HCT116 (cell line): ENCODE data around the gene SHISAL1. TPM values are rescaled to one million over a fixed set of nuclear protein-coding genes. Genes with fewer than 3 reads are reported as not detected.

ENCODE experiments used
- ATAC-seq: fragments of 200-7000 bp; cut with Tn5 transposase; 2 replicates; pipeline ENCODE4 v1.9.1; 2020; ENCODE audit warnings: mild to moderate bottlenecking, moderate library complexity
- BruUV-seq: library from RNA; stranded (reverse); fragments of 400-500 nt; replicated peaks from 2 replicates; lab custom pipeline; 2021; lab: Mats Ljungman, UMichigan
- CTCF ChIA-PET: fragments of 300-600 bp; sonication (Branson Sonifier 250); formaldehyde crosslinking; loops from one replicate; lab custom pipeline; 2021; ENCODE audit warnings: antibody characterized with exemption; lab: Charles Lee
- POLR2A ChIA-PET: fragments of 300-600, 350-600 bp; sonication (Branson Sonifier 250); formaldehyde crosslinking; loops from one replicate; lab custom pipeline; 2021; ENCODE audit warnings: antibody characterized with exemption; lab: Charles Lee
- RAD21 ChIA-PET, 2 experiments: fragments of 300-600 bp; sonication (Branson Sonifier 250); formaldehyde crosslinking; loops; one replicate each; lab custom pipeline; 2023; ENCODE audit warnings: low total read pairs in 2 of 2; ENCODE audit not compliant: uncharacterized antibody in 2 of 2, unreplicated experiment in 2 of 2, low non-redundant PET in 1 of 2; lab: Charles Lee
- DNase-seq: peaks from one replicate; pipeline ENCODE4 v3.0.0-alpha.2; 2010; ENCODE audit warnings: low read depth, low spot score
- H2AFZ ChIP-seq: fragments of 200-600 bp; shearing (Covaris generic), sonication (generic); 2 replicates; pipeline ENCODE4 v1.6.1; 2017; ENCODE audit warnings: low read depth, mixed run types, mixed read lengths, antibody characterized with exemption, low read length; ENCODE audit not compliant: poor library complexity, severe bottlenecking
- H3K27ac ChIP-seq: 2 replicates; pipeline ENCODE4 v1.5.1; 2012; ENCODE audit warnings: low read depth, low read length
- H3K27me3 ChIP-seq: fragments of 200-600 bp; sonication (generic); 2 replicates; pipeline ENCODE4 v1.6.1; 2016; ENCODE audit warnings: mixed run types, low read length, mixed read lengths; ENCODE audit not compliant: insufficient read depth
- H3K36me3 ChIP-seq, 2 experiments: fragments of 200-500 bp in 1 of 2; fragments of 200-600 bp in 1 of 2; sonication (Bioruptor generic) in 1 of 2; sonication (generic) in 1 of 2; 2 replicates each; pipeline versions ENCODE4 v1.5.1 to v1.6.1; 2014 to 2016; ENCODE audit warnings: low read length in 2 of 2, inconsistent platforms in 1 of 2, mixed read lengths in 1 of 2, mixed run types in 1 of 2; ENCODE audit not compliant: insufficient read depth in 2 of 2, control insufficient read depth in 1 of 2
- H3K4me1 ChIP-seq, 2 experiments: fragments of 200-600 bp in 1 of 2; sonication (generic) in 1 of 2; 2 replicates each; pipeline versions ENCODE4 v1.5.1 to v1.6.1; 2012 to 2017; ENCODE audit warnings: low read length in 2 of 2, inconsistent platforms in 1 of 2, mild to moderate bottlenecking in 1 of 2, mixed read lengths in 1 of 2, mixed run types in 1 of 2, moderate library complexity in 1 of 2; ENCODE audit not compliant: insufficient read depth in 2 of 2, control insufficient read depth in 1 of 2
- H3K4me2 ChIP-seq: fragments of 200-600 bp; sonication (generic); 2 replicates; pipeline ENCODE4 v1.6.1; 2017; ENCODE audit warnings: mixed run types, low read length, mixed read lengths
- H3K4me3 ChIP-seq, 2 experiments: fragments of 200-600 bp in 1 of 2; sonication (generic) in 1 of 2; replicated peaks in 1 of 2; 2 replicates each; pipeline ENCODE4 v1.5.1; 2011 to 2016; ENCODE audit warnings: low read length in 2 of 2, control low read depth in 1 of 2, low read depth in 1 of 2, mild to moderate bottlenecking in 1 of 2, mixed read lengths in 1 of 2, mixed run types in 1 of 2
- H3K79me2 ChIP-seq: fragments of 200-600 bp; sonication (generic); 2 replicates; pipeline ENCODE4 v1.6.1; 2017; ENCODE audit warnings: mild to moderate bottlenecking, mixed run types, low read length, moderate library complexity, mixed read lengths; ENCODE audit not compliant: insufficient read depth
- H3K9ac ChIP-seq: fragments of 200-600 bp; sonication (generic); 2 replicates; pipeline ENCODE4 v1.6.1; 2016; ENCODE audit warnings: low read length, mixed read lengths
- H3K9me2 ChIP-seq: fragments of 200-600 bp; sonication (generic), shearing (Covaris generic); 2 replicates; pipeline ENCODE4 v1.6.1; 2017; ENCODE audit warnings: mixed run types, mild to moderate bottlenecking, moderate library complexity; ENCODE audit not compliant: insufficient read depth
- H3K9me3 ChIP-seq, 2 experiments: fragments of 200-500 bp in 1 of 2; fragments of 200-600 bp in 1 of 2; sonication (Bioruptor generic) in 1 of 2; sonication (generic) in 1 of 2; 2 replicates each; pipeline ENCODE4 v1.6.1; 2014 to 2017; ENCODE audit warnings: low read length in 2 of 2, mixed read lengths in 2 of 2, inconsistent platforms in 1 of 2, low read depth in 1 of 2, mild to moderate bottlenecking in 1 of 2, mixed run types in 1 of 2, moderate library complexity in 1 of 2; ENCODE audit not compliant: control insufficient read depth in 1 of 2, insufficient read depth in 1 of 2
- H4K20me1 ChIP-seq: fragments of 200-600 bp; sonication (generic), shearing (Covaris generic); 2 replicates; pipeline ENCODE4 v1.6.1; 2017; ENCODE audit warnings: mixed run types, mild to moderate bottlenecking, moderate library complexity; ENCODE audit not compliant: insufficient read depth
- CBX3 ChIP-seq: IDR thresholded peaks from 2 replicates; pipeline ENCODE4 v1.6.1; 2012; ENCODE audit warnings: low read depth
- EZH2phosphoT487 ChIP-seq: fragments of 200-600 bp; IDR thresholded peaks from 2 replicates; pipeline ENCODE4 v1.6.1; 2018; ENCODE audit warnings: antibody characterized with exemption, borderline replicate concordance
- FOSL1 ChIP-seq: IDR thresholded peaks from 2 replicates; pipeline ENCODE4 v1.6.1; 2012; ENCODE audit warnings: low read depth
- POLR2A ChIP-seq: IDR thresholded peaks from 2 replicates; pipeline ENCODE4 v1.7.0; 2011; ENCODE audit warnings: borderline replicate concordance; ENCODE audit not compliant: insufficient read depth, insufficient read length; ENCODE audit errors: extremely low read depth
- RAD21 ChIP-seq: IDR thresholded peaks from 2 replicates; pipeline ENCODE4 v1.6.1; 2012; ENCODE audit warnings: low read depth, mild to moderate bottlenecking
- SIN3A ChIP-seq: IDR thresholded peaks from 2 replicates; pipeline ENCODE4 v1.6.1; 2012; ENCODE audit warnings: low read depth
- ZFX ChIP-seq: fragments of 450-650 bp; IDR thresholded peaks from 2 replicates; pipeline ENCODE4 v1.6.1; 2017
- intact Hi-C: fragments of 100-400 bp; cut with micrococcal nuclease; formaldehyde crosslinking; loops from 2 replicates; pipeline ENCODE4 v1.10.0; 2022
- total RNA-seq: library from RNA; stranded (reverse); gene quantifications from one replicate; pipeline ENCODE4 v1.2.1, GENCODE V29; 2021; ENCODE audit not compliant: unreplicated experiment
- TF ChIP-seq, protein P1 (sequence below): IDR thresholded peaks from 2 replicates; pipeline ENCODE4 v1.6.1; 2012
- TF ChIP-seq, protein P2 (sequence below): IDR thresholded peaks from 2 replicates; pipeline ENCODE4 v1.6.1; 2012
- TF ChIP-seq, protein P3 (sequence below), 3 experiments: fragments of 200-600 bp in 1 of 3; sonication (generic) in 1 of 3; IDR thresholded peaks in 2 of 3; conservative IDR thresholded peaks in 1 of 3; 2 replicates each; pipeline ENCODE4 v1.5.1; 2012 to 2017; ENCODE audit warnings: low read depth in 2 of 3, low read length in 2 of 3, antibody characterized with exemption in 1 of 3, borderline replicate concordance in 1 of 3, control low read depth in 1 of 3, mild to moderate bottlenecking in 1 of 3, mixed read lengths in 1 of 3, mixed run types in 1 of 3, moderate library complexity in 1 of 3; ENCODE audit not compliant: insufficient read depth in 1 of 3
- TF ChIP-seq, protein P4 (sequence below): IDR thresholded peaks from 2 replicates; pipeline ENCODE4 v1.6.1; 2011; ENCODE audit warnings: mild to moderate bottlenecking, low read length, moderate library complexity; ENCODE audit not compliant: insufficient replicate concordance; ENCODE audit errors: extremely low read depth

SHISAL1 gene
- total RNA-seq, 1 experiment from 2014 or later = not detected

DNA sequence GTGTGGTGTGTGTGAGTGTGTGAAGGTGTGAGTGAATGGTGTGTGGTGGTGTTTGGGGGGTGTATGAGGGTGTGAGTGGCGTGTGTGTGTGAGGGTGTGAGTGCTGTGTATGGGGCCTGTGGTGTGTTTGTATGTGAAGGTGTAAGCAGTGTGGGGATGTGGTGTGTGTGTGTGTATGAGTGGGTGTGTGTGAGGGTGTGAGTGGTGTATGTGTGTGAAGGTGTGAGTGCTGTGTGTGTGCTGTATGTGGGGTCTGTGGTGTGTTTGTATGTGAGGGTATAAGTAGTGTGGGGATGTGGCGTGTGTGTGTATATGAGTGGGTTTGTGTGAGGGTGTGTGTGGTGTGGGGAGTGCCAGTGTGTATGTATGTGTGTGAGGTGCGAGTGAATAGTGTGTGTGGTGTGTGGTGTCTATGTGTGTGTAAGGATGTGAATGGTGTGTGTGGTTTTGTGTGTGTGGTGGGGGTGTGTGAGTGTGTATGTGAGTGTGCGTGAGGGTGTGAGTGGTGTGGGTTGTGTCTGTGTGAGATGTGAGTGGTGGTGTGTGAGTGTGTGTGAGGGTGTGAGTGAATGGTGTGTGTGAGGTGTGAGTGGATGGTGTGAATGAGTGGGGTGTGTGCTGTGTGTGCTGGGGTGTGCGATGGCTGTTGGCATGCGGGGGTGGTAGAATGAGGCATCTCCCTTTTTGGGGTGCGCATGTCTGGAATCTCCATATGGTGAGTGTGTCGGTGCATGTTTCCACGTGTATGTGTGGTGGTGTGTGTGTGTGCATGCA lies 22.5 kb upstream of the SHISAL1 start:
- DNase-seq (no peak), ATAC-seq (no peak)
- ChIA-PET RAD21 (no interaction called here), POLR2A (no interaction called here), CTCF (no interaction called here)
- Histone ChIP-seq H4K20me1 (no peaks in the 10 kb centered on the region), H3K9ac (no peak overlapping the region), H3K36me3 (no peaks in the 10 kb centered on the region), H2AFZ (no peak overlapping the region), H3K79me2 (no peaks in the 10 kb centered on the region), H3K4me2 (no peak overlapping the region), H3K27ac (no peak overlapping the region), H3K9me3 (no peaks in the 10 kb centered on the region; a peak in 1 of 4 replicates), H3K9me2 (no peaks in the 10 kb centered on the region), H3K27me3 (no peaks in the 10 kb centered on the region), H3K4me3 (no peak overlapping the region), H3K4me1 (peaks cover 4 to 19% of the 10 kb centered on the region in 2 experiments; a peak in 3 of 4 replicates)
- BruUV-seq = no TSS peak
- intact Hi-C loops = loop anchor here (5.0 kb wide), 1 partner anchor 232 kb away; no protein-coding TSS in a partner anchor
- TF ChIP-seq, protein P1, sequence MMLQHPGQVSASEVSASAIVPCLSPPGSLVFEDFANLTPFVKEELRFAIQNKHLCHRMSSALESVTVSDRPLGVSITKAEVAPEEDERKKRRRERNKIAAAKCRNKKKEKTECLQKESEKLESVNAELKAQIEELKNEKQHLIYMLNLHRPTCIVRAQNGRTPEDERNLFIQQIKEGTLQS = no peak
- TF ChIP-seq POLR2A = no peak
- TF ChIP-seq, protein P2, sequence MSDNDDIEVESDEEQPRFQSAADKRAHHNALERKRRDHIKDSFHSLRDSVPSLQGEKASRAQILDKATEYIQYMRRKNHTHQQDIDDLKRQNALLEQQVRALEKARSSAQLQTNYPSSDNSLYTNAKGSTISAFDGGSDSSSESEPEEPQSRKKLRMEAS = no peak
- no peak for TF ChIP-seq ZFX
- TF ChIP-seq SIN3A = no peak

DNA sequence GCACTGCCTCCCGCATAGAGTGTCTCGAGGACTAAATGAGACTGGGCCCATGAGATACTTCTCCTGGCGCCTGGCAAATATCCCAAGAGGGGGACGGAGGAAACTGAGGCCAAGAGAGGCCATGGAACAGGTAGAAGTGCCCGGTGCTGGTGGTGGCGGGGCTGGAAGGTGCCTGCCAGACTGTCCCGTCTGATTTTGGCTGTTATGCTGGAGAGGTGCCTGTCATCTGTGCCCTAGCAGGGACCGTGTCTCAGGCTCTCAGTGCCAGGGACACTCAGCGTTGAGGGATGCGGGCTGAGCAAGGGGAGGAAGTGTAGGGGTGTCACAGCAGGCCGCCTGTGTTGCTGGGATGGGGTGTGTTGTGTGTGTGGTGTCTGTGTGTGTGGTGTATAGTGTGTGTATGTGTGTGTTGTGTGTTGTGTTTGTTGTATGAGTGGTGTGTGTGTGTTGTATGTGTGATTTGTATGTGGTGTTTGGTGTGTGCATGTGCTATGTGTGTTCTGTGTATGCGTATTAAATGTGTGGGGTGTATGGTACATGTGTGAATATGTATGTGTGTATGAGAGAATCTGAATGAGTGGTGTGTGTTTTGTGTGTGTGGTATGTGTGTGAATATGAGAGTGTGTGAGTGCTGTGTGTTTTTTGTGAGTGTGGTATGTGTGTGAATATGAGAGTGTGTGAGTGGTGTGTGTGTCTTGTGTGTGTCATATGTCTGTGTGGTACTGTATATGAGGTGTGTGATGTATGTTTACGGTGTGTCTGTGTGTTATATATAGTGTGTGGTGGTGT lies 21.3 kb upstream of the SHISAL1 start:
- Histone ChIP-seq H4K20me1 (no peaks in the 10 kb centered on the region), H3K4me1 (peaks cover 4 to 19% of the 10 kb centered on the region in 2 experiments; a peak in 3 of 4 replicates), H3K9me2 (no peaks in the 10 kb centered on the region), H3K36me3 (no peaks in the 10 kb centered on the region), H3K79me2 (no peaks in the 10 kb centered on the region), H3K4me2 (no peak overlapping the region)
- TF ChIP-seq FOSL1 (no peak), EZH2phosphoT487 (no peak), RAD21 (no peak), CBX3 (no peak)
- TF ChIP-seq, protein P3, sequence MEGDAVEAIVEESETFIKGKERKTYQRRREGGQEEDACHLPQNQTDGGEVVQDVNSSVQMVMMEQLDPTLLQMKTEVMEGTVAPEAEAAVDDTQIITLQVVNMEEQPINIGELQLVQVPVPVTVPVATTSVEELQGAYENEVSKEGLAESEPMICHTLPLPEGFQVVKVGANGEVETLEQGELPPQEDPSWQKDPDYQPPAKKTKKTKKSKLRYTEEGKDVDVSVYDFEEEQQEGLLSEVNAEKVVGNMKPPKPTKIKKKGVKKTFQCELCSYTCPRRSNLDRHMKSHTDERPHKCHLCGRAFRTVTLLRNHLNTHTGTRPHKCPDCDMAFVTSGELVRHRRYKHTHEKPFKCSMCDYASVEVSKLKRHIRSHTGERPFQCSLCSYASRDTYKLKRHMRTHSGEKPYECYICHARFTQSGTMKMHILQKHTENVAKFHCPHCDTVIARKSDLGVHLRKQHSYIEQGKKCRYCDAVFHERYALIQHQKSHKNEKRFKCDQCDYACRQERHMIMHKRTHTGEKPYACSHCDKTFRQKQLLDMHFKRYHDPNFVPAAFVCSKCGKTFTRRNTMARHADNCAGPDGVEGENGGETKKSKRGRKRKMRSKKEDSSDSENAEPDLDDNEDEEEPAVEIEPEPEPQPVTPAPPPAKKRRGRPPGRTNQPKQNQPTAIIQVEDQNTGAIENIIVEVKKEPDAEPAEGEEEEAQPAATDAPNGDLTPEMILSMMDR (IDR thresholded peaks at IDR 0.05 in 2 of 3, conservative IDR thresholded peaks at IDR 0.05 in 1 of 3; ENCODE audit: borderline replicate concordance in 1 of 3, insufficient read depth in 1 of 3, low read depth in 2 of 3, low read length in 2 of 3) = no peak
- TF ChIP-seq, protein P4, sequence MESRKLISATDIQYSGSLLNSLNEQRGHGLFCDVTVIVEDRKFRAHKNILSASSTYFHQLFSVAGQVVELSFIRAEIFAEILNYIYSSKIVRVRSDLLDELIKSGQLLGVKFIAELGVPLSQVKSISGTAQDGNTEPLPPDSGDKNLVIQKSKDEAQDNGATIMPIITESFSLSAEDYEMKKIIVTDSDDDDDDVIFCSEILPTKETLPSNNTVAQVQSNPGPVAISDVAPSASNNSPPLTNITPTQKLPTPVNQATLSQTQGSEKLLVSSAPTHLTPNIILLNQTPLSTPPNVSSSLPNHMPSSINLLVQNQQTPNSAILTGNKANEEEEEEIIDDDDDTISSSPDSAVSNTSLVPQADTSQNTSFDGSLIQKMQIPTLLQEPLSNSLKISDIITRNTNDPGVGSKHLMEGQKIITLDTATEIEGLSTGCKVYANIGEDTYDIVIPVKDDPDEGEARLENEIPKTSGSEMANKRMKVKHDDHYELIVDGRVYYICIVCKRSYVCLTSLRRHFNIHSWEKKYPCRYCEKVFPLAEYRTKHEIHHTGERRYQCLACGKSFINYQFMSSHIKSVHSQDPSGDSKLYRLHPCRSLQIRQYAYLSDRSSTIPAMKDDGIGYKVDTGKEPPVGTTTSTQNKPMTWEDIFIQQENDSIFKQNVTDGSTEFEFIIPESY = no peak
- TF ChIP-seq, all 23 proteins: peak for 0
- intact Hi-C loops = no loop called here
- BruUV-seq = no TSS peak
- POLR2A ChIA-PET = no interaction called here
- no peak overlapping the region for H3K27ac ChIP-seq
- DNase-seq = no peak
- RAD21 ChIA-PET = no interaction called here
- ATAC-seq = no peak
- no peak overlapping the region for H2AFZ ChIP-seq
- no peak overlapping the region for H3K9ac ChIP-seq
- no peaks in the 10 kb centered on the region for H3K27me3 ChIP-seq
- CTCF ChIA-PET = no interaction called here
- no peak overlapping the region for H3K4me3 ChIP-seq
- no peaks in the 10 kb centered on the region; a peak in 1 of 4 replicates for H3K9me3 ChIP-seq
